Hepatocyte (in vitro differentiated cells): ENCODE measurements around the gene QSOX2.

Experiments
- CTCF ChIP-seq: fragments of 200-600 bp; sonication (generic); IDR thresholded peaks from 2 replicates; pipeline ENCODE4 v1.5.1; 2016; ENCODE audit warnings: antibody characterized with exemption, mild to moderate bottlenecking; ENCODE audit not compliant: poor library complexity
- EZH2 ChIP-seq: fragments of 200-600 bp; sonication (generic); IDR thresholded peaks from 2 replicates; pipeline ENCODE4 v1.6.1; 2016; ENCODE audit warnings: antibody characterized with exemption, mild to moderate bottlenecking, borderline replicate concordance
- EZH2phosphoT487 ChIP-seq: fragments of 200-600 bp; sonication (generic); IDR thresholded peaks from one replicate; pipeline ENCODE4 v1.6.1; 2018; ENCODE audit warnings: antibody characterized with exemption, mild to moderate bottlenecking, low read depth, moderate library complexity; ENCODE audit not compliant: unreplicated experiment, severe bottlenecking

- TF ChIP-seq CTCF = no peak
- no peak for TF ChIP-seq EZH2
- no peak for TF ChIP-seq EZH2phosphoT487
These were observed 10.6 kb upstream of the QSOX2 start for GRCh38 chr9:136255896-136256890.
